Mesangial cell (primary cell): ENCODE measurements around the gene SOX11. TPM values are rescaled to one million over a fixed set of nuclear protein-coding genes. Genes with fewer than 3 reads are reported as not detected.

ENCODE experiments used
- total RNA-seq: library from RNA; depleted of rRNA; stranded (reverse); fragments of >200 nt; gene quantifications from 2 replicates; pipeline ENCODE4 v1.2.3, GENCODE V29; 2015

The SOX11 gene
- total RNA-seq = 8.5 and 10.4 TPM in 2 replicates

GRCh38 chr2:5691985-5692529 lies at the start of gene SOX11:
Gene SOX11 (plus strand): TSS chr2:5692384. CDS start chr2:5692722, 338 bp downstream.

